Hematopoietic multipotent progenitor cell (in vitro differentiated cells): ENCODE results near the gene TRAF3. TPM values are rescaled to one million over a fixed set of nuclear protein-coding genes. Genes with fewer than 3 reads are reported as not detected.
"Not testable (repeated sequence)": the region's sequence is repeated elsewhere in the genome, so short reads cannot be mapped to it uniquely, and the experiment has no call there.

Experiments
- DNase-seq, 3 donors: peaks; one replicate each; pipeline ENCODE4 v3.0.0-alpha.2; 2011 to 2015; ENCODE audit warnings: low read depth in 2 of 3, low spot score in 2 of 3
- total RNA-seq: library from RNA; depleted of rRNA; stranded (reverse); fragments of >200 nt; gene quantifications from one replicate; pipeline ENCODE4 v1.2.3, GENCODE V29; 2012

TRAF3 gene
- total RNA-seq, 1 donor: 10.5 TPM

GRCh38 chr14:102857444-102857843 lies 80.2 kb downstream of the TRAF3 start:
- no peak for DNase-seq

GRCh38 chr14:102859911-102860310 lies 82.7 kb downstream of the TRAF3 start:
- no peak for DNase-seq

- no peak for DNase-seq
Measured at GRCh38 chr14:102862154-102862773, 85.0 kb downstream of the TRAF3 start.

GRCh38 chr14:102863381-102863780 lies 86.1 kb downstream of the TRAF3 start:
- DNase-seq: no peak

- DNase-seq: not testable (repeated sequence)
Measured at GRCh38 chr14:102865916-102866315, 88.7 kb downstream of the TRAF3 start.

GRCh38 chr14:102866982-102867761 lies 89.9 kb downstream of the TRAF3 start:
- DNase-seq: no peak

- no peak for DNase-seq
Measured at GRCh38 chr14:102867826-102868580, 90.8 kb downstream of the TRAF3 start.

GRCh38 chr14:102868956-102869547 lies 91.8 kb downstream of the TRAF3 start:
- DNase-seq: no peak

- no peak for DNase-seq
Measured at GRCh38 chr14:102870246-102870645, 93.0 kb downstream of the TRAF3 start.

GRCh38 chr14:102870994-102871831 lies 94.0 kb downstream of the TRAF3 start:
- no peak for DNase-seq

GRCh38 chr14:102872020-102872419 lies 94.8 kb downstream of the TRAF3 start:
- no peak for DNase-seq

DNA sequence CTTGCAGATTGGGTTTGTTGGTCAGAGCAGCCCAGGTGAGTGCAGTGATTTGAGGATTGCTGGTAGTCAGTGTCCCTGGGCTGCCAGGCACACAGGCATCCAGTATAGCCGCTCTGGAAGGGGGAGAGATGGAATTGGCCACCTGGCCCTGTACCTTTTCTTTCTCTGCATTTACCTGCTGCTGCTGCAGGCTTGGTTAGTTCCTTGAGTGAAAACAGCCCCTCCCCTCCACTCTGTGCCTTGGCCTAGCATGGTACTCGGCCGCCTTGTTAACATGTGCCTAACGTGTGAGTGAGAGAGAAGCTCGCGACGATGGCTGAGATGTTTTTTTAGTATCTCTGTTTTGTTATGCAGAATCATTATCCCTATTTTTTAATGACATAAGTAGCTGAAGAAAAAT lies 95.9 kb downstream of the TRAF3 start:
- no peak for DNase-seq

GRCh38 chr14:102873546-102874061 lies 96.4 kb downstream of the TRAF3 start:
- DNase-seq: no peak

GRCh38 chr14:102875652-102876051 lies 98.4 kb downstream of the TRAF3 start:
- DNase-seq: no peak

DNA sequence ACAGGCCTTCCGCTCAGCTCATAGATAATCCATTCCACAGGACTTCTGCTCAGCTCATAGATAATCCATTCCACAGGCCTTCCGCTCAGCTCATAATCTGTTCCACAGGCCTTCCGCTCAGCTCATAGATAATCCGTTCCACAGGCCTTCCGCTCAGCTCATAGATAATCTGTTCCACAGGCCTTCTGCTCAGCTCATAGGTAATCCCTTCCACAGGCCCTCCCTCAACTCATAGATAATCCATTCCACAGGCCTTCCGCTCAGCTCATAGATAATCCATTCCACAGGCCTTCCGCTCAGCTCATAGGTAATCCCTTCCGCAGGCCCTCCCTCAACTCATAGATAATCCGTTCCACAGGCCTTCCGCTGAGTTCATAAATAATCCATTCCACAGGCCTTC lies 100.3 kb downstream of the TRAF3 start:
- not testable (repeated sequence) for DNase-seq

DNA sequence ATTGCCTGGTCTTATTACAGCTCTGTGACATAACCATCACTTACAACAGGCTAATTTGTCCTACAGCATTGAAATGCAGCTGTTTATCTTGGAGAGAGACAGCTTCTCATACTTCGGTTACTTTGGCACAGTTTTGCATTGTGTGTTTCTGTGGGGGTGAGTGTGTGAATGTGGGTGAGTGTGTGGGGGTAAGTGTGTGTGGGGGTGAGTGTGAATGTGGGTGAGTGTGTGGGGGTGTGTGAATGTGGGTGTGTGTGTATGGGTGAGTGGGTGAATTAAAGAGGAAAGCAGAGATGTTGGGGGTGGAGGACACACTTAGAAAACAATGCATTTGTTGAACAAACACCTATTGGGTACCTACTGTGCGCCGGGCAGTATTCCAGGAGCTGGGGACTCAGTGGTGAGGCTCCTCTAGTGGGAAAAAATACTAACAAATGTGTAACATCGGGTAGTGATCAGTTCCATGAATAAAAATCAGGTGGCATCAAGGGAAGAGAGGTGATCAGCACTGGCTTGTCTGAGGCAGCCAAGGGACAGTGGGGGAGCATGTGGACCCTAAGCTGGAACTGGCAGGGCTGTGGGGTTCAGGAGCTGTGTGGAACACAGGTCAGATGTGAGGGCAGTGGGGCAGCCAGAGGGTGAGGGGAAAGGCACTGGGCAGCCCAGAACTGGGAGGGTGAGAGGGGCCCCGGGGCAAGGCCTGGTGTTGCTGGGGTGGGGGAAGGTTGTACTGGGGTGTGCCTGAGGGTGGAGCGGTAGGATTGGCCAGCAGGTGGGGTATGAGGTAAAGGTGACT lies 101.1 kb downstream of the TRAF3 start:
- no peak for DNase-seq

- no peak for DNase-seq
Measured at GRCh38 chr14:102878970-102879460, 101.8 kb downstream of the TRAF3 start.

GRCh38 chr14:102882226-102882906 lies 105.1 kb downstream of the TRAF3 start:
- no peak for DNase-seq
